Measurements from ENCODE around the gene NUP93.
"Not testable (repeated sequence)": the region's sequence is repeated elsewhere in the genome, so short reads cannot be mapped to it uniquely, and the experiment has no call there.

Gene NUP93

GRCh38 chr16:56789360-56789759, 59.4 kb downstream of the NUP93 start:
- peak; percentile 16 for DNase-seq (ENCODE audit: insufficient read length, low spot score)
- no peak for TF ChIP-seq POLR2A (IDR thresholded peaks at IDR 0.05; ENCODE audit: low read depth, low read length)
- FAIRE-seq, result peak; percentile 75

- FAIRE-seq (no peak), DNase-seq (ENCODE audit: insufficient read length, low spot score) (no peak)
- TF ChIP-seq POLR2A (IDR thresholded peaks at IDR 0.05; ENCODE audit: low read depth, low read length), result no peak
These were observed 63.0 kb downstream of the NUP93 start for GRCh38 chr16:56792967-56793366.

- DNase-seq (ENCODE audit: insufficient read length, low spot score), result no peak
- no peak for FAIRE-seq
- TF ChIP-seq POLR2A (IDR thresholded peaks at IDR 0.05; ENCODE audit: low read depth, low read length), result no peak
These were observed 63.6 kb downstream of the NUP93 start for GRCh38 chr16:56793492-56793891.

- TF ChIP-seq POLR2A (IDR thresholded peaks at IDR 0.05; ENCODE audit: low read depth, low read length), result no peak
- FAIRE-seq, result no peak
- DNase-seq (ENCODE audit: insufficient read length, low spot score), result no peak
These were observed 65.1 kb downstream of the NUP93 start for GRCh38 chr16:56795011-56795410.

GRCh38 chr16:56797038-56797437, 67.1 kb downstream of the NUP93 start:
- not testable (repeated sequence) for FAIRE-seq; DNase-seq (ENCODE audit: insufficient read length, low spot score)

GRCh38 chr16:56797861-56798260, 67.9 kb downstream of the NUP93 start:
- FAIRE-seq (no peak), DNase-seq (ENCODE audit: insufficient read length, low spot score) (no peak)
- TF ChIP-seq POLR2A (IDR thresholded peaks at IDR 0.05; ENCODE audit: low read depth, low read length), result no peak

GRCh38 chr16:56798955-56799354, 69.0 kb downstream of the NUP93 start:
- no peak for FAIRE-seq

GRCh38 chr16:56800355-56800754, 70.4 kb downstream of the NUP93 start:
- no peak for TF ChIP-seq POLR2A (IDR thresholded peaks at IDR 0.05; ENCODE audit: low read depth, low read length)
- DNase-seq (ENCODE audit: insufficient read length, low spot score) (no peak), FAIRE-seq (no peak)

More at GRCh38 chr16:56798955-56799354, 69.0 kb downstream of the NUP93 start:
- TF ChIP-seq POLR2A (IDR thresholded peaks at IDR 0.05; ENCODE audit: low read depth, low read length), result no peak
- DNase-seq (ENCODE audit: insufficient read length, low spot score), result no peak

GRCh38 chr16:56801762-56802161, 71.8 kb downstream of the NUP93 start:
- FAIRE-seq, result no peak

GRCh38 chr16:56807011-56807675, 77.2 kb downstream of the NUP93 start:
- FAIRE-seq (peak; percentile 30), DNase-seq (ENCODE audit: insufficient read length, low spot score) (no peak)
- TF ChIP-seq POLR2A (IDR thresholded peaks at IDR 0.05; ENCODE audit: low read depth, low read length), result no peak

More at GRCh38 chr16:56801762-56802161, 71.8 kb downstream of the NUP93 start:
- no peak for DNase-seq (ENCODE audit: insufficient read length, low spot score)
- no peak for TF ChIP-seq POLR2A (IDR thresholded peaks at IDR 0.05; ENCODE audit: low read depth, low read length)

GRCh38 chr16:56807676-56808067, 77.7 kb downstream of the NUP93 start:
- DNase-seq (ENCODE audit: insufficient read length, low spot score); FAIRE-seq: not testable (repeated sequence)

- DNase-seq (ENCODE audit: insufficient read length, low spot score), result no peak
- no peak for FAIRE-seq
- no peak for TF ChIP-seq POLR2A (IDR thresholded peaks at IDR 0.05; ENCODE audit: low read depth, low read length)
These were observed 81.0 kb downstream of the NUP93 start for GRCh38 chr16:56810954-56811353.

GRCh38 chr16:56811602-56812001, 81.7 kb downstream of the NUP93 start:
- DNase-seq (ENCODE audit: insufficient read length, low spot score); FAIRE-seq: not testable (repeated sequence)

- peak; percentile 67 for FAIRE-seq
These were observed 83.0 kb downstream of the NUP93 start for GRCh38 chr16:56812884-56813283.

GRCh38 chr16:56814537-56815432, 84.9 kb downstream of the NUP93 start:
- DNase-seq (ENCODE audit: insufficient read length, low spot score) (no peak), FAIRE-seq (no peak)

More at GRCh38 chr16:56812884-56813283, 83.0 kb downstream of the NUP93 start:
- DNase-seq (ENCODE audit: insufficient read length, low spot score), result no peak
- no peak for TF ChIP-seq POLR2A (IDR thresholded peaks at IDR 0.05; ENCODE audit: low read depth, low read length)

More at GRCh38 chr16:56814537-56815432, 84.9 kb downstream of the NUP93 start:
- TF ChIP-seq POLR2A (IDR thresholded peaks at IDR 0.05; ENCODE audit: low read depth, low read length), result no peak
